K562 (cell line): ENCODE data around the gene PSD2.

Experiments used
- EZH2 ChIP-seq: IDR thresholded peaks from 2 replicates; pipeline ENCODE4 v1.6.1; 2012; ENCODE audit warnings: low read depth, mild to moderate bottlenecking, inconsistent platforms, low read length, borderline replicate concordance
- HDAC1 ChIP-seq, 2 experiments: fragments of 450-650 bp; IDR thresholded peaks; 2 replicates each; pipeline ENCODE4 v1.6.1; 2016 to 2017; ENCODE audit warnings: inconsistent platforms in 1 of 2, mild to moderate bottlenecking in 1 of 2, moderate library complexity in 1 of 2
- PRDM10 ChIP-seq: fragments of 450-650 bp; IDR thresholded peaks from 2 replicates; pipeline ENCODE4 v1.6.1; 2018; ENCODE audit not compliant: partially characterized antibody
- TAF1 ChIP-seq: IDR thresholded peaks from 2 replicates; pipeline ENCODE4 v1.6.1; 2011; ENCODE audit warnings: mild to moderate bottlenecking, low read length, moderate library complexity; ENCODE audit not compliant: insufficient read depth, control insufficient read depth, severe bottlenecking; ENCODE audit errors: extremely low read depth
- YY1 ChIP-seq, 3 experiments: IDR thresholded peaks; 2 replicates each; pipeline ENCODE4 v1.6.1; 2011; ENCODE audit warnings: low read length in 2 of 3, mild to moderate bottlenecking in 2 of 3, moderate library complexity in 2 of 3, borderline replicate concordance in 1 of 3, control low read depth in 1 of 3, low read depth in 1 of 3; ENCODE audit not compliant: insufficient read depth in 3 of 3, insufficient replicate concordance in 2 of 3, control insufficient read depth in 1 of 3, insufficient read length in 1 of 3; ENCODE audit errors: extremely low read depth in 1 of 3
- ZNF143 ChIP-seq: sonication (generic); formaldehyde crosslinking; IDR thresholded peaks from 2 replicates; pipeline ENCODE4 v1.9.0; 2022; ENCODE audit warnings: mild to moderate bottlenecking, missing genetic modification reagents
- ZNF232 ChIP-seq: sonication (generic); formaldehyde crosslinking; IDR thresholded peaks from 2 replicates; pipeline ENCODE4 v1.8.0; 2022; ENCODE audit warnings: mild to moderate bottlenecking, missing genetic modification reagents
- ZNF24 ChIP-seq: fragments of 450-650 bp; IDR thresholded peaks from 2 replicates; pipeline ENCODE4 v1.6.1; 2016
- TF ChIP-seq, protein P1 (sequence below): sonication (generic); formaldehyde crosslinking; IDR thresholded peaks from 2 replicates; pipeline ENCODE4 v1.8.0; 2022; ENCODE audit warnings: missing genetic modification reagents, mild to moderate bottlenecking, borderline replicate concordance

DNA sequence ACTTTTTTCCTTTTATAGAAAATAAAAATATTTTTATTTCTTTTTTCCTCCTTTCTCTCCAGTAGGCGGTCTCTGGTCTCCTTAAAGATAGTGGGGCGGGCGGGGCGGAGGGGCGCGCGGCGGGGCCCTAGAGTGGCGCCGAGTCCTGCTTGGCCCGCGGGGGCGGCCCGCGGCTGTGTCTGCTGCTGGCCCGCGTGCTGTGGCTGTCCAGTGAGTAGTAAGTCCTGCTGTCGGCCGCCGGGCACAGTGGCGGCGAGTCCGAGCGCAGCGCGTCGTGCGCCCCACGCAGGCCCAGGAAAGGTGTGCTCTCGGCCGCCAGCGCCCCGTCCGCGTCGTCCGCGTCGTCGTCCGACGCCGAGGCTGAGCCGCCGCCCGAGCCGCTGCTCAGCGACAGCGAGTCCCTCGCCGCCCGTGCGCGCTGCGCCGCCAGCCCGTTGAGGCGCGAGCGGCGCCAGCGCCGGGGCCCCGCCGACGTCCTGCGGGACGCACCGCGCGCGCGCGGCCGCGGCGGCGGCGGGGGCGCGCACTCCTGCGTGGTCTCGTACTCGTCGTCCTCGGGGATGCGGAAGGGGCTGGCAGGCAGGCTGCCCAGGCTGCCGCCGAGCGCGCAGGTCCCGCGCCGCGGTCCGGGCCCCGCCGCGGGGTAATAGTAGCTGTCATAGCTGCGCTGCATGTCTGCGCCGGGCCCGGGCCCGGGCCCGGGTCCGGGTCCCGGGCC is 52.3 kb downstream of the PSD2 start:
- TF ChIP-seq PRDM10 (no peak), ZNF232 (CRISPR knock-in tag) (no peak), HDAC1 (IDR thresholded peaks at IDR 0.05) (no peak), EZH2 (no peak), ZNF143 (CRISPR knock-in tag) (no peak), TAF1 (no peak), ZNF24 (no peak), YY1 (IDR thresholded peaks at IDR 0.05; ENCODE audit: borderline replicate concordance in 1 of 3, control insufficient read depth in 1 of 3, extremely low read depth in 1 of 3, insufficient read depth in 3 of 3, insufficient read length in 1 of 3, insufficient replicate concordance in 2 of 3, low read depth in 1 of 3, low read length in 2 of 3) (no peak)
- TF ChIP-seq, protein P1, sequence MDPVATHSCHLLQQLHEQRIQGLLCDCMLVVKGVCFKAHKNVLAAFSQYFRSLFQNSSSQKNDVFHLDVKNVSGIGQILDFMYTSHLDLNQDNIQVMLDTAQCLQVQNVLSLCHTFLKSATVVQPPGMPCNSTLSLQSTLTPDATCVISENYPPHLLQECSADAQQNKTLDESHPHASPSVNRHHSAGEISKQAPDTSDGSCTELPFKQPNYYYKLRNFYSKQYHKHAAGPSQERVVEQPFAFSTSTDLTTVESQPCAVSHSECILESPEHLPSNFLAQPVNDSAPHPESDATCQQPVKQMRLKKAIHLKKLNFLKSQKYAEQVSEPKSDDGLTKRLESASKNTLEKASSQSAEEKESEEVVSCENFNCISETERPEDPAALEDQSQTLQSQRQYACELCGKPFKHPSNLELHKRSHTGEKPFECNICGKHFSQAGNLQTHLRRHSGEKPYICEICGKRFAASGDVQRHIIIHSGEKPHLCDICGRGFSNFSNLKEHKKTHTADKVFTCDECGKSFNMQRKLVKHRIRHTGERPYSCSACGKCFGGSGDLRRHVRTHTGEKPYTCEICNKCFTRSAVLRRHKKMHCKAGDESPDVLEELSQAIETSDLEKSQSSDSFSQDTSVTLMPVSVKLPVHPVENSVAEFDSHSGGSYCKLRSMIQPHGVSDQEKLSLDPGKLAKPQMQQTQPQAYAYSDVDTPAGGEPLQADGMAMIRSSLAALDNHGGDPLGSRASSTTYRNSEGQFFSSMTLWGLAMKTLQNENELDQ (CRISPR knock-in tag) = no peak
